Thyroid gland (tissue), 4 donors: Measurements from ENCODE around the gene LCNL1. TPM values are rescaled to one million over a fixed set of nuclear protein-coding genes. Genes with fewer than 3 reads are reported as not detected.

Experiments used
- DNase-seq, 2 donors: peaks; one replicate each; pipeline ENCODE4 v3.0.0-alpha.2; 2019
- H3K27ac ChIP-seq, 3 donors: fragments of 200-600 bp; sonication (generic); 1 replicate in 2 of 3; 2 replicates in 1 of 3; pipeline ENCODE4 v1.5.1; 2016 to 2019; ENCODE audit warnings: mild to moderate bottlenecking in 1 of 3, moderate library complexity in 1 of 3
- H3K27me3 ChIP-seq: fragments of 200-600 bp; sonication (generic); one replicate; pipeline ENCODE4 v1.5.1; 2019
- H3K36me3 ChIP-seq, 2 donors: fragments of 200-600 bp; sonication (generic); one replicate each; pipeline ENCODE4 v1.5.1; 2016 to 2019
- H3K4me1 ChIP-seq, 2 donors: fragments of 200-600 bp; sonication (generic); one replicate each; pipeline ENCODE4 v1.5.1; 2017 to 2019
- H3K4me3 ChIP-seq, 3 donors: fragments of 200-600 bp; sonication (generic); replicated peaks in 1 of 3; 1 replicate in 2 of 3; 2 replicates in 1 of 3; pipeline ENCODE4 v1.5.1; 2016; ENCODE audit warnings: mild to moderate bottlenecking in 1 of 3
- H3K9me3 ChIP-seq: fragments of 200-600 bp; sonication (generic); one replicate; pipeline ENCODE4 v1.5.1; 2017
- CTCF ChIP-seq, 6 experiments: fragments of 200-600 bp in 3 of 6; fragments of 450-650 bp in 3 of 6; sonication (generic) in 3 of 6; IDR thresholded peaks; one replicate each; pipeline ENCODE4 v1.5.1; 2016 to 2019; ENCODE audit warnings: antibody characterized with exemption in 6 of 6, mild to moderate bottlenecking in 2 of 6, inconsistent platforms in 1 of 6, moderate library complexity in 1 of 6
- POLR2A ChIP-seq, 2 donors: fragments of 450-650 bp; IDR thresholded peaks; one replicate each; pipeline ENCODE4 v1.6.1; 2017; ENCODE audit warnings: antibody characterized with exemption in 2 of 2, mild to moderate bottlenecking in 2 of 2, moderate library complexity in 1 of 2
- WGBS, 2 donors: methylation state at CpG; one replicate each; pipeline ENCODE4 v1.1.5; 2017; 5-methylcytosine and 5-hydroxymethylcytosine counted together
- intact Hi-C: fragments of 100-400 bp; cut with DNase I; formaldehyde crosslinking; loops from one replicate; pipeline ENCODE4 v1.15.1; 2023
- total RNA-seq, 4 donors: library from RNA; depleted of rRNA; stranded (reverse); fragments of >200 nt; gene quantifications; one replicate each; pipeline ENCODE4 v1.2.3, GENCODE V29; 2016

Gene LCNL1
- total RNA-seq, 4 donors from 2014 or later, result 0.54 TPM; not detected in 3

DNA sequence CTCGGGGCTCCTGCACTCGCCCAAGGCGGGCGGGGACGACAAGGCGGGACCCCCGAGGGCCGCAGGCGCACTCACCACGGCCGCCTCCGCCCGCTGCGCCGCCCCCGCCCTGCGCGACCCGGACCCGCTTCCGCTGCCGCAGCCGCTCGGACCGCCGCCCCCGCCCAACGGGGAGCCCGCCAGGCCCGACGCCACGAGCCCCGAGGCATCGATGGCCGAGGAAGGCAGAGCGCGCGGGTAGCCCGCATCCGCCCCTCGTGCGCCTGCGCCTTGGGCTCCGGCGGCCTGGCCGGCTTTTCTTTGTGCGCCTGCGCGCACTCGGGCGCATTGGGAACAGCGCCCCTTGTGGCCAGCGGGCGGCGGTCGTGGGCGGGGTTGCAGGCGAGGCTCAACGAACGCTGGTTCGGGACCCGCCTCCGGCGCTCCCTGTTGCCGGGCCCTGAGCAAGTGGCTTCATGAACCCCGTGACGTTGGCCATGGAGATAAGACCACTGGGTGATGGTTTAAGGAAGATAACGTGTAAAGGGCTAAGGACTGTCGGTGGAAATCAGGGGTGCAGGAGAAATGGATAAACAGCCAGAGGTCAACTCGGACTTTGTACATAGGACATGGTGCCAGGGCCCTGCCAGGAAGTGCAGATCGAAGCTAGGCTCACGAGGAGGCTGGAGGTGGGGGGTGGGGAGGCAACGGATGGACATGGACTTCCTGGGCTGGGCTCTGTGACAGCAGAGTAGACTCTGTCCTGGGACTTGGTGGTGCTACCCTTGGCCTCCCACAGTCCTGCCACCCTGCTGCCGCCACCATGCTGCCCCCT is 38.1 kb upstream of the LCNL1 start, which contains the start of the genes C8G and FBXW5:
Gene C8G, plus strand, starts transcription at position 725 of the 814 bp plus-strand sequence. Its CDS starts 78 bp downstream, at position 803.
Gene FBXW5, minus strand, starts transcription at position 220 of the 814 bp plus-strand sequence. CDS start 655 bp downstream, outside the sequence.
- H3K4me1 ChIP-seq, result peaks cover 38 to 58% of the 10 kb centered on the region in 2 donors
- H3K27me3 ChIP-seq, result no peaks in the 10 kb centered on the region
- whole genome bisulfite sequencing, 2 donors, result 14 to 17% methylated on average over 20 to 21 of the region's 74 CpGs
- peak within 1 kb of the TSS; percentile 62 to 80 (median 74) for H3K27ac ChIP-seq
- DNase-seq, result peak; percentile 94 to 95
- intact Hi-C loops, result loop anchor here (5.0 kb wide), 3 partner anchors 57 to 137 kb away; partner anchors contain the start of genes PHPT1, RABL6 and TRAF2
- peaks cover 33% of the 10 kb centered on the region in 2 donors for H3K36me3 ChIP-seq
- TF ChIP-seq POLR2A (IDR thresholded peaks at IDR 0.05) (peak; percentile 40 to 79), CTCF (IDR thresholded peaks at IDR 0.05) (peak; percentile 80 to 99 (median 99))
- H3K9me3 ChIP-seq, result no peaks in the 10 kb centered on the region
- peak within 1 kb of the TSS; percentile 71 to 94 (median 87) for H3K4me3 ChIP-seq

- intact Hi-C loops, result loop anchor here (5.0 kb wide), 1 partner anchor 138 kb away; the partner anchor contains the start of gene RABL6
- DNase-seq, result no peak
Measured at GRCh38 chr9:136945333-136946227, 37.2 kb upstream of the LCNL1 start.

GRCh38 chr9:136946228-136947027 is 36.4 kb upstream of the LCNL1 start:
- TF ChIP-seq POLR2A (IDR thresholded peaks at IDR 0.05) (no peak), CTCF (IDR thresholded peaks at IDR 0.05) (no peak)
- Histone ChIP-seq H3K27ac (peak overlapping the region; percentile 71 to 89 (median 72)), H3K9me3 (no peaks in the 10 kb centered on the region), H3K4me1 (peaks cover 51 to 71% of the 10 kb centered on the region in 2 donors), H3K4me3 (no peak overlapping the region), H3K36me3 (peaks cover 16% of the 10 kb centered on the region in 2 donors), H3K27me3 (no peaks in the 10 kb centered on the region)
- DNase-seq, result peak; percentile 31 to 35
- 78 to 83% methylated on average over 11 to 21 of the region's 27 CpGs for WGBS, 2 donors
- intact Hi-C loops, result loop anchor here (5.0 kb wide), 1 partner anchor 139 kb away; the partner anchor contains the start of gene RABL6

More at GRCh38 chr9:136945333-136946227, 37.2 kb upstream of the LCNL1 start:
- TF ChIP-seq POLR2A (IDR thresholded peaks at IDR 0.05), result no peak
- no peak for TF ChIP-seq CTCF (IDR thresholded peaks at IDR 0.05)
- Histone ChIP-seq H3K4me1 (peaks cover 43 to 63% of the 10 kb centered on the region in 2 donors), H3K27ac (peak overlapping the region in 1 of 3 donors; percentile 24), H3K4me3 (no peak overlapping the region), H3K36me3 (peaks cover 24 to 25% of the 10 kb centered on the region in 2 donors), H3K9me3 (no peaks in the 10 kb centered on the region), H3K27me3 (no peaks in the 10 kb centered on the region)
- 93 to 95% methylated on average over 9 to 21 of the region's 30 CpGs for whole genome bisulfite sequencing, 2 donors

DNA sequence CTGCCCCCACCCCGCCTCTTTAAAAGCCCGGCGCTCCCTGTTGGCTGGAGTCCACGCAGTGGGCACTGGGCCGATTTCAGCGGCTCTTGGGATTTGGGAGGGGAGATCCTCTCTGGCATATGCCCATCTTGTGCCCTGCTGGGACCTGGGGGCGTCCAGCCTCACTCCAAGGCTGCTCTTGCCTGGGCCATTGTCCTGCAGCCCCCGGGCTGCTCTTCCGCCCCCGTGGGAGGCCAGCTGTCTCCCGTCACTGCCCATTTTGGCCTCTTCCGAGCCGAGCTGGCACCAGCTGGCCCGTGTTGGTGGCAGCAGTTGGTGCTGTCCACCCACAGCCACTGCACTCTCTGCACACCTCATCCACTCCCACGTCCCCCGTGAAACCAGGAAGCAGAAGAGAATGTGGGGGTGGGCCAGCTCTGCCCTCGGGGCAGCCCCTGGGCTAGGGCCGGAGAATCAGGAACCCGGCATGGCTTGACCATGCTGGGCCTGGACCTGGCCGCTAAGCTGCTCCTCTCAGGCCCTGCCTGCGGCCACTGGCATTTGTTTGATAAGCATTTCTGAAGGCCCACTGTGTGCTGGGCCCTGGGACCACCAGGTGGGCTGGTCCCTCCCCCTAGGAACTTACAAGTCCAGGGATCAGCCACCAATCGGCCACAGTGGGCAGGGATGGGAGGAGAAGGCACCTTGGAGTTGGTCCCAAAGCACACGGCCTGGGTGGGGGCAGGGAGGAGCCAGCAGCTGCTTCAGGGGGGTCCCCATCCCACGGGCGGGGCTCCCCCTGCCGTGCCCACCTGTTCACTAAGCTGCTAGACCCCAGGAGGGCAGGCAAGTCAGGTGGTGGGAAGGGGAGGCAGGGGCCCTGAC is 35.5 kb upstream of the LCNL1 start:
- Histone ChIP-seq H3K36me3 (peaks cover 8% of the 10 kb centered on the region in 2 donors), H3K27me3 (no peaks in the 10 kb centered on the region), H3K9me3 (no peaks in the 10 kb centered on the region), H3K27ac (peak overlapping the region; percentile 71 to 89 (median 72)), H3K4me3 (no peak overlapping the region), H3K4me1 (peaks cover 60 to 80% of the 10 kb centered on the region in 2 donors)
- TF ChIP-seq CTCF (IDR thresholded peaks at IDR 0.05) (no peak), POLR2A (IDR thresholded peaks at IDR 0.05) (no peak)
- WGBS, 2 donors, result 4 to 54% methylated on average over 4 to 26 of the region's 26 CpGs
- DNase-seq, result peak; percentile 55 to 62
- intact Hi-C loops, result loop anchor here (5.0 kb wide), 1 partner anchor 140 kb away; the partner anchor contains the start of gene RABL6
